GM19240 (cell line): ENCODE measurements around the gene LSM14B.

Experiments
- DNase-seq: peaks from one replicate; pipeline ENCODE4 v3.0.0; 2011; ENCODE audit warnings: low spot score; ENCODE audit not compliant: insufficient read length

The LSM14B gene

DNA sequence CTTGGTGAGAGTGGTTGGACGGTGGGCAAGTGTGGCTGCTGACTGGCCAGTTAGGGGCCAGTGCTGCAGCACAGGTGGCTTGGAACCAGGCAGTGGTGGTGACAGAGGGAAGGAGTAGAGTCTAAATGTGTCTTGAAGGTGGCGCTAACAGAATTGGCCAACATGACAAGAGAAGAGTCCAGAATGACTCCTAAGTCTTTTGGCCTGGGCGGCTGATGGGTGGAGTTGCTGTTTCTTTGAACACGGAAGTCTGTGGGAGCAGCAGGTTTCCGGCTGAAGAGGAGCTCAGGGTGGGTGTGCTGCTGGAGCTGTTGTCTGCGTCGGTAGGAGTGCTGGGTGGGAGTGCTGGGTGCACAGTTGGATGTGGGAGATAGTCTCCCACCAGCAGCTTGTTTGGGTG is 10.1 kb downstream of the LSM14B start:
- DNase-seq: no peak

DNA sequence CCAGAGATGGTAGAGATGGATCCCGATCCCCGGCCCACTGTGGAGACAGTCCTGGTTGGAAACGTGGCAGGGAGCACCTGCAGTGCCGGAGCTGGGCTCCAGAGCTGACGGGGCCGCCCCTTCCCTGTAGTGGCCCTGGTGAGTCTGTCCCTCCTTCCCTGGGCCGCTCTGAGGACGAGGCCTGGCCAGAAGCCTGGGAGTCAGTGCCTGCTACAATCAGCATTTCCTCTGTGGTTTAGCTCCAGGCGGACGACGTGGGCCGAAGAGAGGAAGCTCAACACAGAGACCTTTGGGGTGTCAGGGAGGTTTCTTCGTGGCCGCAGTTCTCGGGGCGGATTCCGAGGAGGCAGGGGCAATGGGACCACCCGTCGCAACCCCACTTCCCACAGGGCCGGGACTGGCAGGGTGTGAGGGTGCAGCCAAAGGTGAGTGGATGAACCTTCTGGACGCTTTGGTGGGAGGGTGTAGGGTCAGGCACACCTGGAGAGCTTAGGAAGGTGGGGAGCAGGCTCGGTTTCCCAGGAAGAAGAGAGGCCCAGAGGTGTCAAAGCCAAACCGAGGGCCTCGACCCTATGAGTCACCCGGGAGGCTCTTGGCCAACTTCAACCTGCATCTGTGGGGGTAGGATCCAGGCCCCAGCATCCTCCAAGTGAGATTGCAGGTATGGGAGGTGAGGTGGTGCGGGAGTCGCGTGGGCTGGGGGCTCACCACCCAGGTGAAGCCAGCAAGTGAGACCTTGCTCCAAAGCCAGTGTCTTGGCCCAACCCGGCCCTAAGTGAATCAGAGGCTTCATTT is 11.0 kb downstream of the LSM14B start:
- no peak for DNase-seq

DNA sequence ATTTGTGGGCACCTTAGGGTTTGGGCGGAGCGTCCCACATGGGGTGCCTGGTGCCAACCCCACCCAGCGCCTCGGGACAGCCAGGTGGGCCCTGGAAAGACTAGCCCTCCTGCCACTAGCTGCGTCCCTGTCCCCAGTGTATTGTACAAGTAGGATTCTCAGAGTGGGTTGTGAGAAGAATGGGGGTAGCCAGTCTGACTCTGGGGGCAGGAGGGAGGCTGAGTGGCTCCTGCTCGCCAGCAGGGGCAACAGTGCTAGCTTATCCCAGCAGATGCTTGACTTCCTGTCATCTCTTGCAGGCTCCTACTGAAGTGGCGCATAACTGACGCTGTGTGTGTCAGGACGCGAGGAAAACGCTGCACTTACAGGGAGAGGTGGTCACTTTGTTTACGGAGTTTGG is 11.6 kb downstream of the LSM14B start:
- DNase-seq: no peak

DNA sequence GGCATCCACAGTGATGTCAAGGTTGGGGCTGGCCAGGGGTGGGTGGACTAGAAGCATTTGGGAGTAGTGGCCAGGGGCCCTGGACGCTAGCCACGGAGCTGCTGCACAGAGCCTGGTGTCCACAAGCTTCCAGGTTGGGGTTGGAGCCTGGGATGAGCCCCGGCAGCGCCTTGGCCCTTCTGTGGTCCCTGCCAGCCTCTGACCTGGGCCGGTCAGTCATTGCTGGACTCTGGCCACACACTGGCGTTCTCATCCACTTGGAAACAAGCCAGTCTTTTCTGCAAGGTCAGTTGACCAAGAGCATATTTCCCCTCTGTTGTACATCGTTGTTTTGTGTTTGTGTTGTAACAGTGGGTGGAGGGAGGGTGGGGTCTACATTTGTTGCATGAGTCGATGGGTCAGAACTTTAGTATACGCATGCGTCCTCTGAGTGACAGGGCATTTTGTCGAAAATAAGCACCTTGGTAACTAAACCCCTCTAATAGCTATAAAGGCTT is 12.5 kb downstream of the LSM14B start:
- no peak for DNase-seq

DNA sequence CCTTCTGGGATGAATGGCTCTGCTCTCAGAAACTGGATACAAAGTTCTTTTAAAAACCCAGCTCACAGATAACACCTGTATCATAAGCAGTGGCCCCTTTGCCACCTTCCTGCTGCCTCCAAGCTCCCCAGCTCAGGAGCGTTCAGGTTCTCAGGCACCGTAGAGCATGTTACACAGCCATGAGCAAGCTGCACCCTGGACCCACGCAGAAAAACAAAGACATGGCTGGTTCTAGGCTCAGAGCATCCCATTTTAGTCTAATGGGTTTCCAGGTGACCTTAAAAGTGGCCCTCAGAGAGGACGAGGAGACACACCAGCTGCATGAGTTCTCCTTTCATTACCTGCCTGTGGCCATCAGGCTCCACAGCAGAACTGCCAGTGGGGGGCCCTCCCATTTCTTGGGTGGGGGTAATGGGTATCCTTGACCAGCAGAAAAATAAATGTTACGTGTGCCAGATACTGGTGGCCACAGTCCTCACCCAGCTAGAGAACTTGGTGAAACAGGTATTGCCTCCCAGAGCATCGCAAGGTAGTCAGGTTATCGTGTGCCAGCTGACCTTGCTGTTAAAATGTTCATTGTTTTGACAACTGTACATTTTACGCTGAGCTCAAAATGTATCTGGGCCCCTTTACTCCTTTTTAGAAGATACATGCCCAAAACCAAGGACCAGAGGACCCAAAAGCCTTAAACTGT is 13.4 kb downstream of the LSM14B start:
- no peak for DNase-seq

DNA sequence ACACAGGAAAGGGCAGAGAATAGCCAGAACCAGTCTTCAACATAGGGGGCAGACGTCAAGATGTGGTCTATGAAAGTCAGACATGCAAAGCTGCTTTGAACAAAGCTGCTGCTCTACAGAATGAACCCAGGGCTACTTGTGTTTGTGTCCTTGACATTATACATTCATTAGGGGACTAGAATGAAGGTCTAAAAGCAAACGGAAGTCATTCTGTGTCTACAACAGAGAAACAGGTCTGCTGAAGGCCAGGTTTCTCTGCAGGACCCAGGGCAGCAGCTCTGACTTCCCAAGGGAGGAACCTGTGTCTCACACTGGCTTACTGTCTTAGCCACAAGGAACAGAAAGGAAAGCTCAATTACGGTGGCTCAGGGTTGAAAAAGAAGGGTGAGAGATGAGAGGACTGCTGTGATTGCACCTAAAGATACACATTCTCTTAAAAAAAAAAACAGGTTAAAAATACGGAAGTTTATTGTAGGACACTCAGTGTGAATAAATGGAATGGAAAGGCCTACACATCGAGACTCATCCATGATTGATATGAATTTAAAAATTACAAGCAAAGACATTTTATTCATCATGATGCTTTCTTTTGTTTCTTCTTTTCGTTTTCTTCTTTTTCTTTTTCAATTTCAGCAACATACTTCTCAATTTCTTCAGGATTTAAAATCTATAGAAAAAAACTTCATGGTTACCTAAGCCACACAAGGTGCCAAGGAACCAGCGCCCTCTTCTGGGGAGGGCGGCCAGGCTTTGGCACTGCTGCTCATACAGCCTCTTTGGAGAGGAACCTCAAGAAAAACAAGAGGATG is 14.2 kb downstream of the LSM14B start:
- DNase-seq: no peak

DNA sequence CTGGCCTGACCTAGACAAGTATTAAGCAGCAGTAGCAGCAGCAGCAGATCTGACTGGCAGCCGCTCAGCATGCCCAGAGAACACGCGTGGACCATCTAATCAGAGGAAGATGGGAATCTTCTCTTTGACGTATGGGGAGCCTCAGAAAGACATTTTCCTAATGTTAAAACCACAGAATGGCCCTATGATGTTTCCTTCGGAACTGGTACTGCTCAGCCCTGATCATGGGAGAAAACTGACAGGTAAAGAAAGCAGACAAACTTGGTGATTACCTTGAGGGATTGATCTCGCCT is 14.8 kb downstream of the LSM14B start:
- DNase-seq: no peak

DNA sequence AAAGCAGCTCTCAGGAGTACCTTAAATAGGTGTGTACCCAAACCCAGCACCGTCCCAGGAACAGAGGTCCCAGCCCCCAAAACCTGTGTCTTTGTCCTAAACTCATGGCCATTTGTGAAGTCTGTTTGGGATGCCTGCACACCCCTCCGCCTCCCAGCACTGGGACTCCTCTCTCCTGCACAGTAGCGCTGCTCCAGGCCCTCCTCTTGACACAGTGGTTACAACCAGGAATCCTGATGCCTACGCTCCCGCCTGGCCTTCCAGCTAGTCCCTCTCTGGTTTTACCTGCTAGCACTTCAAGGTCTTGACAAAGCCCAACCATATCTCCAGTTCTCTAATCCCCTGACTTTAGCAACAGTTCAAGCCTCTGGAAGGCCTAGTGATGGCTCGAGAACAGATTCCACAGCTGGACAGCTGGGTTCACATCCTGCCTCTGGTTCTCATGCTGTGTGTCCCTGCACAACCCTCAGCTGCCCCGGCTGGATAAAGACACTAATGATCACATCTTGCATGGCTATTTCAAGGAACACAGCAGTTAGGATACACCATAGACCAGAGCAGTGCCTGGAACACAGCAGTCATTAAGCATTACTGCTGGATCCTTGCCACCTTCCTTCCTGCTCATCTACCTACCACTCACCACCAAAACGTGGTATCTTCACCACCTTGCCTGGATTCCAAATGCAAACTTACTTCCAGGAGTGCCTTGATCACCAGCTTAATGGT is 15.4 kb downstream of the LSM14B start:
- no peak for DNase-seq

DNA sequence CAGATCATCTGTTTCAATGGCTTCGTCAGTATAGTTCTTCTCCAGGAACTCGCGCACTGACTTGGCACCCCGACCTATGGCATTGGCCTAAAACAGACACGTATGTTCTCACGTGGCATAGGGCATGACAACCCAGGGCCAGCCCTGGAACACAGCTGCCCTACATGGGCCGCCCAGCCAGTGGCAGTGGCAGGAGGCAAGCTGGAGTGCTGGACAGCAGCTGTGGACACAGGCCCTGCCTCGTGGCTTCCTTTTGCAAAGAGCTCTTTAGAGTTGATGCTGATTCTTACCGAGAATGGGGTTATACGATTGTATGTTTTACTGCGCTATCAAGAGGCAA is 15.9 kb downstream of the LSM14B start:
- DNase-seq: no peak

DNA sequence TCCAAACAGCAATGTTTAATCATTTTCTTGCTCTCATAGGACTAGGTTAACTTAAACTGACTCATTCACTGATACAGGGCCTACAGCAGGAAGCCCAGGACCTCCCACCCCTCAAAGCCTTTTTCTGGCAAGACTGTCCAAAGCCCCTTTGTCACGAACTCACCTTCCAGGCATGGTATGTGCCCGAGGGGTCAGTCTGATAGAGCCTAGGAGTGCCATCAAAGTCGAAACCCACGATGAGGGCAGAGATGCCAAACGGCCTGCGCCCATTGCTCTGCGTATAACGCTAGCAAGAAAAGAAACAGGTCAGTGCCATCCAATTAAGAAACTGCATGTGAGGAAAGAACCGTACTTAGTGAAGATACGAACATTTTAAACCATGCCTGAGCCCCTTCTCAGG is 16.6 kb downstream of the LSM14B start:
- no peak for DNase-seq

DNA sequence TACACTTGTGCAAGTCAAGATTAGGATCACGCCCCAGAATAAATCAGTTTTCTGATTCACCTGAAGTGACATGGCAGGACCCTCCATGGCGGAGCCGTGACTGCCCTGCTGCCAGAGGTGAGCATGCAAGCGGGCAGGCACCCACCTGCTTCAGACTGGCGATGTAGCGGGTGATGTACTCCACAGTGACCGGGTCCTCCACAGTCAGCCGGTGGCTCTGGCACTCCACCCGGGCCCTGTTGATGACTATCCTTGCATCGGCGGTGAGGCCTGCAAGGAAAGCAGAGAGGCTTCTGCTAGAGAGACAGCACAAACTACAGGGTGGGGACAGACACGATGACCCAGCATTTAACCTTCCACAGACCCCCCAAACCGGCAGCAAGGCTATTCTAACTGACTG is 17.4 kb downstream of the LSM14B start:
- DNase-seq: no peak

DNA sequence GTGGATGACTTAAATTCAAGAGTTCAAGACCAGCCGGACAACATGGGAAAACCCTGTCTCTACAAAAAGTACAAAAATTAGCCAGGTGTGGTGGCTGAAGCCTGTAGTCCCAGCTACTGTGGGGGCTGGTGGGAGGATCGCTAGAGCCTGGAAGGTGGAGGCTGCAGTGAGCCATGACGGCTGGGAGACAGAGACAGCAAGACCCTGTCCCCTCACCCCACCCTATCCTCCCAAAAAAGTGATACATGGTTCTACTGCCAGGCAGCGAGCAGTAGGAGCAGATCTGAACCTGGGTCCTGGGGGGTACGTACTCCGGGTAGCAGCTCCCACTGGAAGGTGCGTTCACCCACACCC is 18.7 kb downstream of the LSM14B start:
- DNase-seq: no peak

DNA sequence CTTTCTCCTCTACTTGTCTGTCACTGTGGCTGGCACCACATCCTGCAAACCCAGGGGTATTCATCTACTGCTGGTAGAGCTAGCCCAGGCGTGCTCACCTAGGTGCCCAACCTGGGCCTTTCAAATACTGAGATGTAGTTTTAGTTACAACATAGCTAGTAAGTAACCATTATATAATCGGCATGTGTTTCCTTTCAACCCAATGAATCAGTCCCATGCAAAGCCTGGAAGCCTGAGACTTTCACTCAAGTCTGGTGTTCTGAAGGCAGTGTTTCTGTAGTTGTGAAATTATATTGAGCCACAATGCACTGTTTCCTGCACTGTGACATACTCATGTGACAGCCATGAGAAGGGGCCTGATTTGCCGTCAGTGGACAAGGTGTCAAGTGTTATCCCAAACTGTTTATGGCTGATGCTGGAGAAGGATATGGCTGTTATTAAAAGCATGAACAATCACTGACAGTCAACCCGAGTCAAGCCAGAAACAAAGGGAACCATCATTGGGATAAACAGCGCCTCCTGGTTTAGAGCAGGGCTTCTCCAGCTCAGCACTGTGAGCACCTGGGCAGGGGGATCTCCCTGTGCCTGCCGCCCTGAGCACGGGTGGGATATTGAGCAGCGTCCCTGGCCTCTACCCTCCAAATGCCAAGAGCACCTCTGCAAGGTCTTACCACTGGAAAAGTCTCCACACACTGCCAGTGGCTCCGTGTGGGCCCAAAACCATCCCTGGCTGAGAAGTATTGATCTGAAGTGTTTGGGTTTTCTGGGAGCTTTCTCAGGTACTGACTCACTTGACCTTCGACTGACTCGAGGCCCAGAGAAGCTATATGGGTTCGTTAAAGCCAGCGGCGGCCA is 19.3 kb downstream of the LSM14B start:
- no peak for DNase-seq

DNA sequence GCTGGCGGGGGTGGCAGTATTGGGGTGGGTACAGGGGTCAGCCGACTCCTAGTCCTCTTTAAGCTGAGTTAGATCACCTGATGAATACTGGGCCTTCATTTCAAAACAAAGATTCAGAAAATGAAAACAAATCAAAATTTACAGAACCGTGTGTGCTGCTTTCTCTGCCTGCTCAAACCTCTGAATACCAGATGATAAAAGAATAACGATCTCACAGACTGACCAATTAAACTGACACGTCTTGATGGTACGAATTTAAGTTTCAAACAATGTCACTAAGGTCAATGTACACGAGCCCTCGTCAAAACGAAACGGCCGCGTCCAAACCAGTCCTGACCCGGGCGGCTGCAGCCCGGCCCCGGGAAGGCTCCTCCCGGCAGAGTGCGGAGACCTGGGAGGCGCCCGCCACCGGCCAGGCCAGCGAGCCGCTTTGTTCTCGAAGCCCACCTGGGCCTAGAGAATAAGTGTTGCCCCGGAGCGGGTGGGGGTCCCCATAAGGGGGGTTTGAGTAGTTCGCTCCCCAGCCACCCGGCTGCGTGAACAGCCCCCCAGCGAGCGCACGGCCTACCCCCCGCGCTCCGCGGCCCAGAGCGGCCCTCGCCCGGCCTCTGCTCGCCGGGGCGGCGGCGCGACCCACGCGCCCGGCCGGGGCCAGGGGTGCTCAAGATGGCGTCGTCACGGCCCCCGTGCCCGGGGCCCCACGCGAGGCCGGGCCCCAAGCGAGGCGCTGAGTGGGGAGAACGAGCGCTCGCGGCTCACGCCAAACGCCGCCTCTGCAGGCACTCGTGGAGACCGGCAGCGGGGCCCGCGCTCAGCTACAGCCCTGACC is 20.2 kb downstream of the LSM14B start:
- DNase-seq: no peak

DNA sequence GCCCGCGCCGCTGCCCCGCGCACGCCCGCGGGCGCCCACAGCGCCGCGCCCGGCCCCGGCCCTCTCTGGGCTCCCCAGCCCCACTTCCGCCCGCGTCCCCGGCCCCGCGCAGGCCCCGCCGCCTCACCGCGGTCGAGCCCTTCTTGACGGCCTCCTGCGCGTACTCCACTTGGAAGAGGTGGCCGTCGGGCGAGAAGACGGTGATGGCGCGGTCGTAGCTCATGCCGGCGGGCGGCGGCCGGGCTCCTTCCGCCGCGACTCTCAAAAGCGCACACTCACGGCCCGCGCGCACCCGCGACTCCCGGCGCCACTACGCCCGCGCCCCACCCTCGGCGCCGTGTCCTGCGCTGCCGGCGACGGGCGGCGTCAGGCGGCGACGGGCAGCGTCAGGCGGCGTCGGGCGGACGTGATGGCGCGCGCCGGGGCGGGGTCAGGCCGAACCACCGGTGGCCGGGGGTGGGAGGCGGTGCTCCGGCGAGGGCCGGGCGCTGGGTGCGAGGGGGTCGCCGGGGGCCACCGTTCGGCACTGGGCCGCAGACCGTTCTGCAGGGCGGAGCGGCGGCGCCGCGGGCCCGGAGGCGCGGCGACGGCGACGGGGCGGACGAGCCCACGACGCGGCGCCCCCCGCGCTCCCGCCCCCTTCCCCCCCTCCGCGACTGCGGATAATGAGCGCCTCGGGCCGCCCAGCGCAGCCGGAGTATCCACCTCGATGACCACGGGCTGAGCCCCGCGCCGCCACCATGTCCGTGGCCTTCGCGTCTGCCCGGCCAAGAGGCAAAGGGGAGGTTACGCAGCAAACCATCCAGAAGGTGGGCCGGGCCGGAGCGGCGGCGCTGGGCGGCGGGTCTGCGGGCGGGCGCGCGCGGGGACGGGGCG is 21.0 kb downstream of the LSM14B start, which contains the start of the genes PSMA7 and SS18L1:
TSS of gene PSMA7 (minus strand) at position 314 of the 876 bp plus-strand sequence. CDS start at position 223, 91 bp downstream.
TSS of gene SS18L1 (plus strand) at position 689 of the 876 bp plus-strand sequence. CDS start at position 741, 52 bp downstream.
- DNase-seq: peak; percentile 95

DNA sequence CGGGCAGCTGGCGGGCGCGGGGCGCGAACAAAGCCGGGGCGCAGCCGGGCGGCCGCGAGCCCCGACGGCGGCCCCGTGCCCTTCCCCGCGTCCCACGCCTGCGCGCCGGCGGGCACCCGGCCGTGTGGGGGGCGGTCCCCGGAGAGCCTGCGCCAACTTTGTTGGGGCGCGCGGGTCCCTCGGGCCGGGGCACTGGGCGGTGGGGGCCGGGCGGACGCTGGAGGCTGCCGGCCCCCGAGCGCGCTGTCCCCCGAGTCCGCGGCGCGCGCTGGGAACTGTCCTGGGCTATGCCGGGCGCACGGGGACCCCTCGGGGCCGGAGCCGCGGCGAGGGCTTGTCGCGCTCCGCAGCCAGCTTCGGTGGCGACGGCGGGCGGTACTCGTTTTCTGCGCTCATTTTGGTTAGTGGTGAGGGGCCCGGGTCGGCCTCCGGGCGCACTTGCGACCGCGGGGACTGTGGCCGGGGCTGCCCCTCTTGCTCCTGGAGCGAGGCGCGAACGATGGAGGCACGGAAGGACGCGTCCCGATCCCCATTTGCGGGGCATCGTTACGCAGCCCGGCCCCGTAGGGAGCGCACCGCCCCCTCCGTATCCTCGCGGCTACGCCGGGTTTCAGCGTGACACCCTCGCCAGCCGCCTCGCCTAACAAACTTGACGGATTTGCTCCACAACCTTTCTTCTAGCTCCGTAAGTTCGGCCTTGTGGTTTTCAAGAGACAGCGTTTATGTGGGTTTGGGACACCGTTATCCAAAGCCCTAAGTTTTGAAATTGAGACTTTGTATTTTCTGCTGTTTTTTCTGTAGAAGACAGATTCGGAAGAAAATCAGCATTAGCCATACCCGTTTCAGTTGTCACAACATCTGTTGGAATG is 21.9 kb downstream of the LSM14B start:
- peak; percentile 77 for DNase-seq

DNA sequence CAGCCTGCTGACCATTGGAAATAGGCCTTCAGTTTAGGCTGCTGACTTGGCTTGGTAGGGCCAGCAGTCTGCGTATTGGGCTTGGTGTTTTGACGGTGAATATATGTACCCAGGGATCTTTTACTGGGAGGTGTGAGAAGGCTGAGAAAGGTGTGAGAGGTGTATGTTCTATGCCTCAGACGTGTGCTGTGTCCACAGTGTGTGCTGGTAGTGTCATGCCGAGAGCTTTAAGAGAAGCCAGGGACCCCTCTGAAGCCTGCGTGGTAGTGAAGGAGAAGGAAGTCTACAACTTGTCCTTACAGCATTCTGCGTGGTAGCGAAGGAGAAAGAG is 23.4 kb downstream of the LSM14B start:
- DNase-seq: no peak
